SIG-M5 treated with dmso at 0.1 percent for 504 hours (cell line): ENCODE measurements around the gene S100A12.
"Not testable (repeated sequence)": the region's sequence is repeated elsewhere in the genome, so short reads cannot be mapped to it uniquely, and the experiment has no call there.

Source experiments
- DNase-seq: peaks from one replicate; lab custom pipeline; 2025; ENCODE audit not compliant: unreplicated experiment; lab: John Stamatoyannopoulos, UW

The S100A12 gene

GRCh38 chr1:153375511-153375910 is at the start of gene S100A12:
Gene S100A12 (minus strand): TSS chr1:153375621. CDS start chr1:153374592, 1,029 bp downstream.
- DNase-seq, result peak; percentile 96

GRCh38 chr1:153422450-153423068 is 47.1 kb upstream of the S100A12 start:
- peak; percentile 73 for DNase-seq

- no peak for DNase-seq
These were observed 44.9 kb upstream of the S100A12 start for GRCh38 chr1:153420306-153420705.

GRCh38 chr1:153419436-153419793 is 44.0 kb upstream of the S100A12 start:
- not testable (repeated sequence) for DNase-seq

- not testable (repeated sequence) for DNase-seq
These were observed 43.5 kb upstream of the S100A12 start for GRCh38 chr1:153418758-153419435.

GRCh38 chr1:153417136-153417888 is 41.9 kb upstream of the S100A12 start:
- DNase-seq, result no peak

- DNase-seq, result no peak
These were observed 40.6 kb upstream of the S100A12 start, which contains the start of gene S100A7A for GRCh38 chr1:153415850-153416570. Gene S100A7A (plus strand): TSS chr1:153416520. CDS start chr1:153418083, 1,563 bp downstream.

- DNase-seq, result not testable (repeated sequence)
These were observed 38.5 kb upstream of the S100A12 start for GRCh38 chr1:153413961-153414360.

GRCh38 chr1:153407274-153407673 is 31.9 kb upstream of the S100A12 start:
- DNase-seq, result not testable (repeated sequence)

GRCh38 chr1:153405825-153406599 is 30.6 kb upstream of the S100A12 start:
- not testable (repeated sequence) for DNase-seq

- peak; percentile 34 for DNase-seq
These were observed 29.3 kb upstream of the S100A12 start for GRCh38 chr1:153404768-153405167.

- no peak for DNase-seq
These were observed 28.7 kb upstream of the S100A12 start for GRCh38 chr1:153404086-153404635.

GRCh38 chr1:153403421-153404085 is 28.1 kb upstream of the S100A12 start:
- no peak for DNase-seq

- DNase-seq, result no peak
These were observed 26.8 kb upstream of the S100A12 start for GRCh38 chr1:153402226-153402625.

- DNase-seq, result no peak
These were observed 26.0 kb upstream of the S100A12 start for GRCh38 chr1:153401461-153401860.

- DNase-seq, result no peak
These were observed 24.8 kb upstream of the S100A12 start for GRCh38 chr1:153400244-153400643.

- DNase-seq, result no peak
These were observed 24.1 kb upstream of the S100A12 start for GRCh38 chr1:153399401-153400055.

GRCh38 chr1:153397924-153398651 is 22.7 kb upstream of the S100A12 start:
- DNase-seq, result no peak
